Naive B cell (primary cell): ENCODE measurements around the gene PCDHAC2. TPM values are rescaled to one million over a fixed set of nuclear protein-coding genes. Genes with fewer than 3 reads are reported as not detected.

Experiments
- ATAC-seq, 2 donors: fragments of 150-1000 bp; cut with Tn5 transposase; 2 replicates each; pipeline ENCODE4 v1.10.0; 2021; ENCODE audit warnings: low read depth in 2 of 2, mild to moderate bottlenecking in 2 of 2, moderate library complexity in 2 of 2
- DNase-seq: peaks from one replicate; pipeline ENCODE4 v3.0.0; 2022
- H3K27ac Mint-ChIP-seq, 6 donors: one replicate each; pipeline ENCODE4 v1.8.0; 2020 to 2022; ENCODE audit warnings: mild to moderate bottlenecking in 6 of 6, mixed read lengths in 6 of 6, moderate library complexity in 5 of 6, inconsistent platforms in 2 of 6
- H3K27me3 Mint-ChIP-seq, 3 donors: one replicate each; pipeline ENCODE4 v1.8.0; 2021 to 2022; ENCODE audit warnings: mixed read lengths in 3 of 3, mild to moderate bottlenecking in 1 of 3
- H3K36me3 Mint-ChIP-seq, 2 donors: one replicate each; pipeline ENCODE4 v1.8.0; 2020 to 2022; ENCODE audit warnings: mixed read lengths in 2 of 2, inconsistent platforms in 1 of 2, mild to moderate bottlenecking in 1 of 2
- H3K4me1 Mint-ChIP-seq, 3 donors: one replicate each; pipeline ENCODE4 v1.8.0; 2020 to 2022; ENCODE audit warnings: mixed read lengths in 3 of 3, inconsistent platforms in 1 of 3, mild to moderate bottlenecking in 1 of 3, moderate library complexity in 1 of 3
- H3K4me3 Mint-ChIP-seq, 8 donors: one replicate each; pipeline ENCODE4 v1.8.0; 2020 to 2022; ENCODE audit warnings: mild to moderate bottlenecking in 8 of 8, mixed read lengths in 8 of 8, moderate library complexity in 8 of 8, inconsistent platforms in 2 of 8
- H3K9me3 Mint-ChIP-seq, 7 donors: one replicate each; pipeline ENCODE4 v1.8.0; 2020 to 2022; ENCODE audit warnings: mixed read lengths in 7 of 7, mild to moderate bottlenecking in 5 of 7, inconsistent platforms in 2 of 7, moderate library complexity in 1 of 7
- polyA plus RNA-seq, 6 donors: library from polyadenylated mRNA; unstranded; fragments of 300-500 nt; fragmentation: Illumina TruSeq; gene quantifications; one replicate each; pipeline ENCODE4 v1.2.3, GENCODE V29; 2021; ENCODE audit warnings: low read depth in 6 of 6

Gene PCDHAC2, protein sequence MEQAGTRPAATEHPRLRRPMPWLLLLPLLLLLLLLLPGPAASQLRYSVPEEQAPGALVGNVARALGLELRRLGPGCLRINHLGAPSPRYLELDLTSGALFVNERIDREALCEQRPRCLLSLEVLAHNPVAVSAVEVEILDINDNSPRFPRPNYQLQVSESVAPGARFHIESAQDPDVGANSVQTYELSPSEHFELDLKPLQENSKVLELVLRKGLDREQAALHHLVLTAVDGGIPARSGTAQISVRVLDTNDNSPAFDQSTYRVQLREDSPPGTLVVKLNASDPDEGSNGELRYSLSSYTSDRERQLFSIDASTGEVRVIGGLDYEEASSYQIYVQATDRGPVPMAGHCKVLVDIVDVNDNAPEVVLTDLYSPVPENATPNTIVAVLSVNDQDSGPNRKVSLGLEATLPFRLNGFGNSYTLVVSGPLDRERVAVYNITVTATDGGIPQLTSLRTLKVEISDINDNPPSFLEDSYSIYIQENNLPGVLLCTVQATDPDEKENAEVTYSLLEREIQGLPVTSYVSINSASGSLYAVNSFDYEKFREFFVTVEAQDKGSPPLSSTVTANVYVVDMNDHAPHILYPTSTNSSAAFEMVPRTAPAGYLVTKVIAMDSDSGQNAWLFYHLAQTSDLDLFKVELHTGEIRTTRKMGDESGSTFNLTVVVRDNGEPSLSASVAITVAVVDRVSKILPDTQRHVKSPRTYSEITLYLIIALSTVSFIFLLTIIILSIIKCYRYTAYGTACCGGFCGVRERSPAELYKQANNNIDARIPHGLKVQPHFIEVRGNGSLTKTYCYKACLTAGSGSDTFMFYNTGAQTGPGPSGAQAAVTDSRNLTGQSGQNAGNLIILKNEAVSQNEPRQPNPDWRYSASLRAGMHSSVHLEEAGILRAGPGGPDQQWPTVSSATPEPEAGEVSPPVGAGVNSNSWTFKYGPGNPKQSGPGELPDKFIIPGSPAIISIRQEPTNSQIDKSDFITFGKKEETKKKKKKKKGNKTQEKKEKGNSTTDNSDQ
- polyA plus RNA-seq: not detected

DNA sequence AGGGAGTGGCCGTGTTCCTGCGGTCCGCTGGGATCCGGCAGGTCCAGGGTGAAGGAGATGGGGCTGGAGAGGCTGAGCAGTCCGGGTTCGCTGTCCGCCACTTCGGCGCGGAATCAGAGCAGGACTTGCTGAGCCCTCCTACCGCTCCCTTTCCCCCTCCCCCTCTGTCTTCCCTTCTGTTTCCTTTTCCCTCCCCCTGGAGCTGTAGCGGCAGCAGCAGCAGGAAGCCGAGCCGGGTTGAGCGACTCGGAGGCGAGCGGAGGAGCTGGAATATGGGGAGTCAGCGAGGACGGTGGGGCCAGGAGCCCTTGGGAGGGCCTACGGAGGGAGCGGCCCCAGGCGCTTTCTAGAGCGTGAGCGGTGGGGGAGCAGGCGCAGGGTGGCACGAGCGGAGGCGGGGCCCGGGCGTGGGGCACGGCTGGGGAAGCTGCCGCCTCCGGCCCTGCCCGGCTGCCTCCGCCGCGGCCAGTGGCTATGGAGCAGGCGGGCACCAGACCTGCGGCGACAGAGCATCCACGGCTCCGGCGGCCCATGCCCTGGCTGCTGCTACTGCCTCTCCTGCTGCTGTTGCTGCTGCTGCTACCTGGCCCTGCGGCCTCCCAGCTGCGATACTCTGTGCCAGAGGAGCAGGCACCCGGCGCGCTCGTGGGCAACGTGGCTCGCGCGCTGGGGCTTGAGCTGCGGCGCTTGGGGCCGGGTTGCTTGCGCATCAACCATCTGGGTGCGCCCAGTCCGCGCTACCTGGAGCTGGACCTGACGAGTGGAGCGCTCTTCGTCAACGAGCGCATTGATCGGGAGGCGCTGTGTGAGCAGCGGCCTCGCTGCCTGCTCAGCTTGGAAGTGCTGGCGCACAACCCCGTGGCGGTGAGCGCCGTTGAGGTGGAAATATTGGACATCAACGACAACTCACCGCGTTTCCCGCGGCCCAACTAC, at the start of gene PCDHAC2:
Gene PCDHAC2 (plus strand): TSS at position 184 of the 933 bp plus-strand sequence. CDS start 291 bp downstream, at position 475.
- ATAC-seq (no peak), DNase-seq (no peak)
- Mint-ChIP-seq H3K4me1 (peaks cover 0 to 7% (median 0%) of the 10 kb centered on the region in 3 donors), H3K9me3 (peaks cover 0 to 5% (median 0%) of the 10 kb centered on the region in 7 donors), H3K4me3 (peak within 1 kb of the TSS in 3 of 8 donors; percentile 24 to 56 (median 30)), H3K27me3 (peaks cover 36 to 51% (median 47%) of the 10 kb centered on the region in 3 donors), H3K36me3 (no peaks in the 10 kb centered on the region), H3K27ac (no peak within 1 kb of the TSS)

GRCh38 chr5:140923601-140924000, 42.7 kb upstream of the PCDHAC2 start:
- H3K27me3 Mint-ChIP-seq: peaks cover 27 to 56% (median 37%) of the 10 kb centered on the region in 3 donors
- peaks cover 0 to 22% (median 8%) of the 10 kb centered on the region in 7 donors for H3K9me3 Mint-ChIP-seq
- peaks cover 0 to 14% (median 0%) of the 10 kb centered on the region in 3 donors for H3K4me1 Mint-ChIP-seq
- H3K27ac Mint-ChIP-seq: no peak overlapping the region
- H3K36me3 Mint-ChIP-seq: no peaks in the 10 kb centered on the region
- no peak for ATAC-seq
- no peak overlapping the region for H3K4me3 Mint-ChIP-seq
- DNase-seq: no peak

DNA sequence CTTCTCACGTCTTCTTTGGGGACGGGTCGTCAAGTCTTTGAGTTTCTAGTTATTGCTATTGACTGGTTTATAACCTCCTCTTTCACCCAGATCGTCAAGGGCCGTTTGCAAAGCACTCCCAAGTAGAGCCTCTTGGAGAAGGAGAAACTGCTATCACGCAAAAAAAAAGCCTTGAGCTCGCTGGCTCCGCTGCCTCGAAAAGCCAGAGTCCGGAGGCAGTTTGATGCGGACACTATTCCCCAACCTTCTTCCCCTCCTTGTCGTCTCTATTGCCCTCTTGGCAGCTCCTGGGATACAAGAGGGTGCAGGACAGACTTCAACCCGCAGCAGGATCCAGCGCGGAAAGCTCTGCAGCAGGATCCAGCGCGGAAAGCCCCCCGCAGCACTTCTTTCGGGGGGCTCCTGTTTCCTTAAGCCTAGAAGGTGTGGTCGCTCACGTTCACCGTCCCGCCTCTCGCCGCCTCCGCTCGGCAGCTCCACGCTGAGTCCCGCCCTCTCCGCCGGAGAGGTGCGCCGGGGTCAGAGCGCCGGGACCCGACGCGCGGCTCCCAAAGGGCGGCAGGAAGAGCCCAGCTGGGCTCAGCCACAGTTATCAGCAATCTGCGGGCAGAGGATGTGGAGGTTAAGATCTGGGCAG, 40.4 kb upstream of the PCDHAC2 start, which contains the start of gene PCDHAC1:
Gene PCDHAC1 (plus strand): TSS at position 494 of the 637 bp plus-strand sequence. CDS start 594 bp downstream, outside the sequence.
- H3K27ac Mint-ChIP-seq: peak within 1 kb of the TSS in 1 of 6 donors; percentile 24
- peaks cover 0 to 14% (median 0%) of the 10 kb centered on the region in 3 donors for H3K4me1 Mint-ChIP-seq
- H3K9me3 Mint-ChIP-seq: peaks cover 0 to 30% (median 10%) of the 10 kb centered on the region in 7 donors
- H3K27me3 Mint-ChIP-seq: peaks cover 27 to 61% (median 46%) of the 10 kb centered on the region in 3 donors
- ATAC-seq: no peak
- peak within 1 kb of the TSS; percentile 18 to 85 (median 67) for H3K4me3 Mint-ChIP-seq
- DNase-seq: no peak
- H3K36me3 Mint-ChIP-seq: no peaks in the 10 kb centered on the region

DNA sequence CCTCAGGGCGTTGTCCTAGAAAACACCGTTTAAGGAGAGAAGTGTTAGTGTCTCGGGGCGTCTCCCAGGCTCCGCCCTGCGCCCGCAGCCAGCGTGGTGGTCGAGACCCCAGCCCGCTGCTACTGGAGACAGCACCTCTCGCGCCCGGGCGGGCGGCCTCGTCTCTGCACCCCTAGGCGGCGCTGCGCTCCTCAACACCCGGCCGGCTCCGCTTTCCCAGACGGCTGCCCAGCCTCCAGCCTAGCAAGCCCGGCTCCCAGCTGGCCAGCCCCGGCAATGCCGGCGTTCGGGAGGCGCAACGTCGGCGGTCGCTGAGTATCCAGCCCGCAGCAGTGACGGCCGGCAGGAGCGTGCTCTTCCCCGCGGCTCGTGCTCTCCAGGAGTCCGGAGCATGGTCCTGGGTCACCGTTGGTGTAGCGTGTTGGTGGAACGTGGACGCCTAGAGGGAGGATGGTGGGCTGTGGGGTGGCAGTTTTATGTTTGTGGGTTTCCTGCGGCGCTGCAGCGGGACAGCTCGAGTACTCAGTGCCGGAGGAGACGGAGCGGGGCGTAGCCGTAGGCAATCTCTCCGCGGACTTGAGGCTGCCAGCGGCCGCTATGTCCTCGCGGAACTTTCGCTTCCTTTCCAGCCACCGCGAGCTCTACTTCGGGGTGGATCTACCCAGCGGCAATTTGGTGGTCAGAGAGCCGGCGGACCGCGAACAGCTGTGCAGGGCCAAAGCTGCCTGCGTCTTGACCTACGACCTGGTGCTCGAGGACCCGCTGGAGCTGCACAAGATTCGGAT, 39.6 kb upstream of the PCDHAC2 start:
- Mint-ChIP-seq H3K4me1 (peaks cover 0 to 14% (median 0%) of the 10 kb centered on the region in 3 donors), H3K9me3 (peaks cover 0 to 30% (median 10%) of the 10 kb centered on the region in 7 donors), H3K4me3 (peak overlapping the region; percentile 18 to 85 (median 67)), H3K36me3 (no peaks in the 10 kb centered on the region), H3K27ac (peak overlapping the region in 1 of 6 donors; percentile 24), H3K27me3 (peaks cover 27 to 61% (median 46%) of the 10 kb centered on the region in 3 donors)
- DNase-seq (no peak), ATAC-seq (no peak)

DNA sequence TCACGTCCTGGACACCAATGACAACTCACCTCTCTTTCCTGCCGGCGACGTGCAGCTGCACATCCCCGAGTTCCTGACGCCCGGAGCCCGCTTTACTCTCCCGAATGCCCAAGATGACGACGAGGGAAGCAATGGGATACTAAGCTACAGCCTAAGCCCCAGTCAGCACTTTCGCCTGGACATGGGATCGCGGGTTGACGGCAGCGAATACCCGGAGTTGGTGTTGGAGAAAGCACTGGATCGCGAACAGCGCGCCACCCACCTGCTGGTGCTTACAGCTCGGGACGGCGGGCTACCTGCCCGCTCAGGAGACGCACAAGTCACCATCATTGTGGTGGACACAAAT, 39.1 kb upstream of the PCDHAC2 start:
- Mint-ChIP-seq H3K4me1 (peaks cover 0 to 14% (median 0%) of the 10 kb centered on the region in 3 donors), H3K27ac (no peak overlapping the region), H3K9me3 (peaks cover 0 to 30% (median 10%) of the 10 kb centered on the region in 7 donors), H3K4me3 (peak overlapping the region in 5 of 8 donors; percentile 33 to 85 (median 77)), H3K36me3 (no peaks in the 10 kb centered on the region), H3K27me3 (peaks cover 27 to 58% (median 46%) of the 10 kb centered on the region in 3 donors)
- ATAC-seq (no peak), DNase-seq (no peak)

- H3K4me1 Mint-ChIP-seq: no peaks in the 10 kb centered on the region
- H3K9me3 Mint-ChIP-seq: no peaks in the 10 kb centered on the region
- H3K4me3 Mint-ChIP-seq: no peak overlapping the region
- H3K27me3 Mint-ChIP-seq: no peaks in the 10 kb centered on the region
- no peak for ATAC-seq
- H3K27ac Mint-ChIP-seq: no peak overlapping the region
- no peaks in the 10 kb centered on the region for H3K36me3 Mint-ChIP-seq
- no peak for DNase-seq
Measured at GRCh38 chr5:140934964-140935606, 31.2 kb upstream of the PCDHAC2 start.

DNA sequence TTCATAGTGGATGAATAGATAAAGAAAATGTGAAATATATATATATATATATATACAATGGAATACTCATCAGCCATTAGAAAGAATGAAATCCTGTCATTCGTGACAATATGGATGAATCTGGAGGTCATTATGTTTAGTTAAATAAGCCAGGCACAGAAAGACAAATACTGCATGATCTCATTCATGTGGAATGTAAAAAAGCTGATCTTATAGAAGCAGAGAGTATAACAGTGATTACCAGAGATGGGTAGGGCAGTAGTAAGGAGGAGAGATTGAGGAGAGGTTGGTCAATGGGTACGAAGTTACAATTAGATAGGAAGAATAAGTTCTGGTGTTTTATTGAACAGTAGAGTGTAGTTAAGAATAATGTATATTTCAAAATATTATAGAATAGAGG, 19.7 kb upstream of the PCDHAC2 start:
- Mint-ChIP-seq H3K27ac (no peak overlapping the region), H3K36me3 (no peaks in the 10 kb centered on the region), H3K27me3 (peaks cover 0 to 3% (median 0%) of the 10 kb centered on the region in 3 donors), H3K4me3 (no peak overlapping the region), H3K4me1 (no peaks in the 10 kb centered on the region), H3K9me3 (peaks cover 11 to 33% (median 17%) of the 10 kb centered on the region in 7 donors)
- DNase-seq (no peak), ATAC-seq (no peak)

- peaks cover 2 to 15% (median 9%) of the 10 kb centered on the region in 7 donors for H3K9me3 Mint-ChIP-seq
- ATAC-seq (no peak), DNase-seq (no peak)
- peaks cover 7 to 8% (median 7%) of the 10 kb centered on the region in 3 donors for H3K27me3 Mint-ChIP-seq
- H3K36me3 Mint-ChIP-seq: peaks cover 0 to 9% of the 10 kb centered on the region in 2 donors
- H3K4me1 Mint-ChIP-seq: no peaks in the 10 kb centered on the region
- no peak overlapping the region for H3K4me3 Mint-ChIP-seq
- no peak overlapping the region for H3K27ac Mint-ChIP-seq
Measured at GRCh38 chr5:140951636-140952035, 14.6 kb upstream of the PCDHAC2 start.

- H3K4me3 Mint-ChIP-seq: peak overlapping the region in 1 of 8 donors; percentile 73
- ATAC-seq (no peak), DNase-seq (no peak)
- peaks cover 7 to 8% (median 7%) of the 10 kb centered on the region in 3 donors for H3K27me3 Mint-ChIP-seq
- H3K9me3 Mint-ChIP-seq: peaks cover 0 to 15% (median 9%) of the 10 kb centered on the region in 7 donors
- peaks cover 0 to 9% of the 10 kb centered on the region in 2 donors for H3K36me3 Mint-ChIP-seq
- no peaks in the 10 kb centered on the region for H3K4me1 Mint-ChIP-seq
- H3K27ac Mint-ChIP-seq: no peak overlapping the region
Measured at GRCh38 chr5:140953234-140953633, 13.0 kb upstream of the PCDHAC2 start.

- peaks cover 0 to 4% (median 0%) of the 10 kb centered on the region in 3 donors for H3K4me1 Mint-ChIP-seq
- no peaks in the 10 kb centered on the region for H3K36me3 Mint-ChIP-seq
- no peak for ATAC-seq
- H3K27me3 Mint-ChIP-seq: peaks cover 22 to 41% (median 35%) of the 10 kb centered on the region in 3 donors
- peaks cover 0 to 3% (median 0%) of the 10 kb centered on the region in 7 donors for H3K9me3 Mint-ChIP-seq
- H3K27ac Mint-ChIP-seq: no peak overlapping the region
- no peak overlapping the region for H3K4me3 Mint-ChIP-seq
- DNase-seq: no peak
Measured at GRCh38 chr5:140962190-140962589, 4.1 kb upstream of the PCDHAC2 start.

DNA sequence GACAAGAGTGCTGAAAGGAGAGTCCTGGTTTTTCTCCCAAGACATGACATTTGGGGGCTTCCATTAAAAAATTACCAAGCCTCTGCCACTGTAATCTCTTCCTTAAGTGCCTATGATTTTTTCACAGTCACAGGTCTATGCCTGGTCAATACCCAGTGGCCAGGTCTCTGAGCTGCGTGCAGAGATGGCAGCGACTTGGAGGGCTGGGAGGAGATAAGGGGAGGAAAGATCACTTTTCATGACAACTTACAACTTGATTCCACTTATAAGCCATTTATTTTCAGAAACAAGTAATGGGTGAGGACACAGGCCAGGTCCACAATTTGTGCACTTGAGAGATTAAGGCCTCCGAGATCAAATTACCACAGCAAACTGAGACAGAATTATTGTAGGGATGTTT, 1.9 kb upstream of the PCDHAC2 start:
- ATAC-seq (no peak), DNase-seq (no peak)
- Mint-ChIP-seq H3K36me3 (no peaks in the 10 kb centered on the region), H3K4me1 (peaks cover 0 to 7% (median 0%) of the 10 kb centered on the region in 3 donors), H3K27me3 (peaks cover 36 to 54% (median 47%) of the 10 kb centered on the region in 3 donors), H3K27ac (peak overlapping the region in 1 of 6 donors; percentile 26), H3K9me3 (peaks cover 0 to 5% (median 0%) of the 10 kb centered on the region in 7 donors), H3K4me3 (no peak overlapping the region)
